Activated CD4-positive, alpha-beta T cell treated with anti-CD3 and anti-CD28 coated beads for 48 hours (primary cell): ENCODE measurements around the gene SYDE1.
A peak's percentile ranks its signal among the peaks of the same experiment; 100 is the strongest.
"Not testable (repeated sequence)": the region's sequence is repeated elsewhere in the genome, so short reads cannot be mapped to it uniquely, and the experiment has no call there.

Source experiments
- DNase-seq: peaks from one replicate; pipeline ENCODE4 v3.0.0-alpha.2; 2020

The SYDE1 gene, protein sequence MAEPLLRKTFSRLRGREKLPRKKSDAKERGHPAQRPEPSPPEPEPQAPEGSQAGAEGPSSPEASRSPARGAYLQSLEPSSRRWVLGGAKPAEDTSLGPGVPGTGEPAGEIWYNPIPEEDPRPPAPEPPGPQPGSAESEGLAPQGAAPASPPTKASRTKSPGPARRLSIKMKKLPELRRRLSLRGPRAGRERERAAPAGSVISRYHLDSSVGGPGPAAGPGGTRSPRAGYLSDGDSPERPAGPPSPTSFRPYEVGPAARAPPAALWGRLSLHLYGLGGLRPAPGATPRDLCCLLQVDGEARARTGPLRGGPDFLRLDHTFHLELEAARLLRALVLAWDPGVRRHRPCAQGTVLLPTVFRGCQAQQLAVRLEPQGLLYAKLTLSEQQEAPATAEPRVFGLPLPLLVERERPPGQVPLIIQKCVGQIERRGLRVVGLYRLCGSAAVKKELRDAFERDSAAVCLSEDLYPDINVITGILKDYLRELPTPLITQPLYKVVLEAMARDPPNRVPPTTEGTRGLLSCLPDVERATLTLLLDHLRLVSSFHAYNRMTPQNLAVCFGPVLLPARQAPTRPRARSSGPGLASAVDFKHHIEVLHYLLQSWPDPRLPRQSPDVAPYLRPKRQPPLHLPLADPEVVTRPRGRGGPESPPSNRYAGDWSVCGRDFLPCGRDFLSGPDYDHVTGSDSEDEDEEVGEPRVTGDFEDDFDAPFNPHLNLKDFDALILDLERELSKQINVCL

DNA sequence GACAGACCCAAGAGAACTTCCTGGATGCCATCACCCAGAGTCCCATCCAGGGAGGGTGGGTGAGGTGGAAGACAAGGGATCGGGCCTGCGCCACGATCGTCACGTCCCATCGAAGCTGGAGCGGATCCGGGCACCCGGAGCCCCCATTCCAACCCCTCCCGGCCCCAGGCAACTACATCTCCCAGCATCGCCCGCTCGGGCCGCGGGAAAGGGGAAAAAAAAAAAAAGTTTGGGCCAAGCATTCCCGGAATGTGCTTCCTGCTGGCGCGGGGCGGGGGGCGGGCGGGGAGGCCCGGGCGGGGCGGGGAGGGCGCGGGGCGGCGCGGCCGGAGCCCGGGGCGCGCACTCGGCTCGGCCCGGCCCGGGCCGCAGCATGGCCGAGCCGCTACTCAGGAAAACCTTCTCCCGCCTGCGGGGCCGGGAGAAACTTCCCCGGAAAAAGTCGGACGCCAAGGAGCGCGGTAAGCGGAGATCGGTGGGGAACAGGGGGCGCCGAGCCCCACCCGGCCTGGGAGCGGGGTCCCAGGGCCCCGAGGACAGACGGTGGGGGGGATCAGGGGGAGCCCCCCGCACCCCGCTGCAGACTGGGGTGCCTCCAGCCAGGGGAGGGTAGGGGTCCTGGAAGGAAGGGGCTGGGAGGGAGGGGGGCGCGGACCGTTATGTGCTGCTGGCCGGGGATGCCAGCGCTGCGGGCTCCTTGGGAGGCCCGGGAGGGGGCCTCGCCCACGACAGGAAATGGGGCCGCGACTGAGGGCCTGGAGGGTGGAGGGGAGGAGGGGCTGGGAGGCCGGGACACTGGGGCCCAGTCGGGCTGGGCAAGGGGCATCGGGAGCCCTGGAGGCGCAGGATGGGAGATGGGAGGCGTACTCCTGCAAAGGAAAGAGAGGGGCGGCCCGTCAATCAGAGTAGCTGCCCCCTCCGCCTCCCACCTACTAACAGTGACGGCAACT, at the start of gene SYDE1:
TSS of gene SYDE1 (plus strand) at position 341 of the 950 bp plus-strand sequence. CDS start at position 374, 33 bp downstream.
- peak; percentile 61 for DNase-seq

DNA sequence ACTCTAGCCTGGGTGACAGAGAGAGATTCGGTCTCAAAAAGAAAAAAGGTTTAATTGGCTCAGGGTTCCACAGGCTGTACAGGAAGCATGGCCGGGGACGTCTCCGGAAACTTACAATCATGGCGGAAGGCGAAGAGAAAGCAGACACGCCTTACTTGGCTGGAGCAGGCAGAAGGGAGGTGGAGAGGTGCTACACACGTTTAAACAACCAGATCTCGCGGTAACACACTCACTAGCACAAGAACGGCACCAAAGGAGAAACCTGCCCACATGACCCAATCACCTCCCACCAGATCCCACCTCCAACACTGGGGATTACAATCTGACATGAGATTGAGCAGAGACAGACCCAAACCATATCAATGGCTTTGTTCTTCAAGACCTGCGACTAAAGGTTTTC, 45.2 kb upstream of the SYDE1 start:
- DNase-seq = no peak

DNA sequence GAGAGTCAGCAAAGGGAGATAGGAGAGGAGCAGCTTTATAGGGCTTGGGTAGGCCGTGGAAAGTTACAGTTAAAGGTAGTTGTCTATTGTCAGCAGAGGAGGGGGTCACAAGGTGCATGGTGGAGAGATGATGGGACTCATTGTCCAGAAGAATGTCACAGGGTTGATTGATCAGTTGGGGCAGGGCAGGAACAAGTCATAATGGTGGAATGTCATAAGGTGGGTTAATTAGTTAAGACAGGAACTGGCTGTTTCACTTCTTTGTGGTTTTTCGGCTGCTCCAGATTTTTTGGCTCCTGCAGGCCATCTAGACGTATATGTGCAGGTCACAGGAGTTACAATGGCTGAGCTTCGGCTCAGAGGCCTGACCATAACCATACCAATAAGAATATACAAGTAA, 36.8 kb upstream of the SYDE1 start:
- not testable (repeated sequence) for DNase-seq

DNA sequence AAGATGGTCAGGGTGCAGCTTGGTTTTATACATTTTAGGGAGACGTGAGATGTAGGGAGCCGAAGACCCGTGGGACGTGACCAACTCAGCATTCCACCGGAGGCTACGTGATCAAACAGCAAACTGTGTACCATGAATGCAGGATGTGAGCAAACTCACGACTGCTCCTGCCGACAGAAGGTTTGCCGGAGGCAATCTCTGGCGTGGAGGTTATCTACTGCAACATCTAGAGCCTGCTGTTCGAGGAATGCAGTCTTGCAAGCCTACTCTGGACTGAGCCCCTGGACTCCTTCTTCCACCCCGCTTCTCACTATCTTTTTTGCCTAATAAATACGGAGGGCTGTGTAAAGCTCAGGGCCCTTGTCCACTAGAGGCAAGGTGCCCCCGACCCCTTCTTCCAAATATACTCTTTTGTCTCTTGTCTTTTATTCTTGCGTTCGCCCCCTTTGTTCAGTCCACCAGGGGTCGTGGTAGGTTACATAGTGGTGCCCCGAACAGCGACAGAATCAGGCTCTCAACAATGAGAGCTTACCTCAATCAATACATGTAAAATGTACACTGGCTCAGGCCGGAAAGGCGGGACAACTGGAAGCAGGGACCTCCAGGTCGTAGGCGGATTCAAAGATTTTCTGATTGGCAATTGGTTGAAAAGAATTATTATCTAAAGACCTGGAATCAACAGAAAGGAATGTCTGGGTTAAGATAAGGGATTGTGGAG, 34.1 kb upstream of the SYDE1 start:
- DNase-seq = no peak

DNA sequence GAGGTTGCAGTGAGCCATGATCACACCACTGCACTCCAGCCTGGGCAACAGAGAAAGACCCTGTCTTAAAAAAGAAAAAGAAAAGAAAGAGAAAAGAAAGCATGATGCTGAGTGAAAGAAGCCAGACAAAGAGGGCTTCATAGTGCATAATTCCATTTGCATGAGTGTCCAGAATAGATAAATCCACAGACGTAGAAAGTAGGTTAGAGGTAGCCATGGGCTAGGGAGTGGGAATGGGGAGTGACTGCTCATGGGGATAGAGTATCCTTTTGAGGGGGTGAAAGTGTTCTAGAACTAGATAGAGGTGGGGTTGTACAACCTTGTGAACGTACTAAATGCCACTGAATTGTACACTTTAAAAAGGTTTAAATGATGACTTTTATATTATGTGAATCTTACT, 32.8 kb upstream of the SYDE1 start:
- no peak for DNase-seq

DNA sequence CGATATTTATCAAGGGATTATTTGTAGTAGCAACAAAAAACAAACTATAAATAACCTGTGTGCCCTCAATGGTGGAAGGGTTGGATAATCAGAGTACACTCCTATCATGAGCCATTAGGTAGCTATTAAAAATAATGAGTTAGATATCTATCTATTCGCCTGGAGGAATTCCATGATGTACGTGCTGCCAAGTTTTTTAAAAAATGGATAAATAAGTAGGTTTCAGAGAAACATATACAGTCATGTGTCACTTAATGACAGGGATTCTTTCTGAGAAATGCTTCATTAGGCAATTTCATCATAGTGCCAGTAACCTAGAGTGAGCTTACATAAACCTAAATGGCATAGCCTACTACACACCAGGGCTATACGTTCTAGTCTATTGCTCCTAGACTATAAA, 31.4 kb upstream of the SYDE1 start:
- DNase-seq = no peak

DNA sequence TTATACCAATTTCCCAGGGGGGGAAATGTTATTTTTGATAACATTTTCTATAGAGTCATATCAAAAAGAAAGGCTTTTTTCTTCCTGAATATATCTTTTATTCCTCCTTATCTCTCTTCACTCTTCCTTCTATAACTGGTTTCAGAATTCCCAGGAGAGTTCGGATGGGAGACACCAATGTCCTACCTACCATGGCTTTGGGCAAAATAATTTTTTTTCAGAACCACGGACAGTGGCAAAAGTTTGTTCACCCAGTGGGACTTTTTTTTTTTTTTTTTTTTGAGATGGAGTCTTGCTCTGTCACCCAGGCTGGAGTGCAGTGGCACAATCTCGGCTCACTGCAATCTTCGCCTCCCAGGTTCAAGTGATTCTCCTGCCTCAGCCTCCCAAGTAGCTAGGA, 27.2 kb upstream of the SYDE1 start:
- not testable (repeated sequence) for DNase-seq

DNA sequence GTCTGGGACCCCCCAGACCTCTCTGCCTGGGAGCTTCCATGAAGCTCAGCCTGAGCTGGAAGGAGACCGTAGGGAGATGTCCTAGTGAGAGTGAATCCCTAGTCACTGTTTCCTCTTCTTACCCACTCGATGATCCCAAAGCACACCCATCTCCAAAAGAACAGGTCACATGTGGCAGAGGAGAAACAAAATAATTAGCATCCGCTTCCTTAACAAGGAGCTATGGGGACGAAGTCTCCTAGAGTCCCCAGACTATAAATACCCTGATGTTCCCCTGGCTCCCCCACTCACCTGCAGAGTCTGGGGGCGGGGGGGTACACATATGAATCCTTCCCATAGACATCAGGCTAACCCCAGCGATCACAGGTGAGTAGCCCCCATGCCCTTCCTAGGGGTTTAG, 25.3 kb upstream of the SYDE1 start, which contains the start of gene OR1I1:
TSS of gene OR1I1 (plus strand) at position 301 of the 400 bp plus-strand sequence. CDS start 4,855 bp downstream, outside the sequence.
- DNase-seq = no peak

DNA sequence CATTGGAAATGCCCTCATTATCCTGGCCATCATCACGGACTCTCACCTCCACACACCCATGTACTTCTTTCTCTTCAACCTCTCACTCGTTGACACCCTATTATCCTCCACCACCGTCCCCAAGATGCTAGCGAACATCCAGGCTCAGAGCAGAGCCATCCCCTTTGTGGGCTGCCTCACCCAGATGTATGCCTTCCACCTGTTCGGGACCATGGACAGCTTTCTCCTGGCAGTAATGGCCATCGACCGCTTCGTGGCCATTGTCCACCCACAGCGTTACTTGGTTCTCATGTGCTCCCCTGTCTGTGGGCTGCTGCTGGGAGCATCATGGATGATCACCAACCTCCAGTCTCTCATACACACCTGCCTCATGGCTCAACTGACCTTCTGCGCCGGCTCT, 20.0 kb upstream of the SYDE1 start:
- no peak for DNase-seq

DNA sequence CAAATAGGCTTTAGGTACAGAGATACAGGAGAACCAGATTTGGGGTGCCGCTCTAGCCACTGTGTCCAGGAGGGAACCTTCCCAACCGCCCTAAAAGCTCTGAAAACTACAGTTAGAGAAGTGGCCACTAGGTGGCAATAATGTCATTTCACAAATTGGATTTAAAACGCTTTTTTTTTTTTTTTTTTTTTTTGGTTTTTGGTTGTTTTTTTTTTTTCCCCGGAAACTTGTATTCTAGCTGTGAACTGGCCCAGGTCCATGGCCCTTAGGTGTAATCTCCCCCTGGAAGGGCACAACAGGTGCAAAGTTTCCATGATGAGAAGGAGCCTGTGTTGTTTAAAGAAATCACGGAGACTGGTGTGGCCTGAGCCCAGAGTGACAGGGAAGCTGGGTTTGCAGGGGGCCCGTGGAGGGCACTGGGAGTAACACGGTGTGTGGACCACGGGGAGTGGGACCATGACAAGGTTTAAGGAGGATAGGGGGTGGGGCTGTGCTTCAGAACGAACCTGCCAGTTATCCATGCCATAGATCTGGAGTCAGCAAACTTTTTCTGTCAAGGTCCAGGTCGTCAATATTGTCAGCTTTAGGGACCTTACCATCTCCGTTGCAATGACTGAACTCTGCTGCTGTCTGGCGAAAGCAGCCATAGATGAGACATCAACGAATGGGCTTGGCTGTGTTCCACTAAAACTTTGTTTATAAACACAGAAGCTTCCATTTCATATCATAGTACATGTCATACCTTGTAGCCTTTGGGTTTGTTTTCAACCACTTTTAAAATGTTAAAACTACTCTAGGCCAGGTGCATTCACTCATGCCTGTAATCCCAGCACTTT, 15.1 kb upstream of the SYDE1 start:
- DNase-seq = peak; percentile 54

DNA sequence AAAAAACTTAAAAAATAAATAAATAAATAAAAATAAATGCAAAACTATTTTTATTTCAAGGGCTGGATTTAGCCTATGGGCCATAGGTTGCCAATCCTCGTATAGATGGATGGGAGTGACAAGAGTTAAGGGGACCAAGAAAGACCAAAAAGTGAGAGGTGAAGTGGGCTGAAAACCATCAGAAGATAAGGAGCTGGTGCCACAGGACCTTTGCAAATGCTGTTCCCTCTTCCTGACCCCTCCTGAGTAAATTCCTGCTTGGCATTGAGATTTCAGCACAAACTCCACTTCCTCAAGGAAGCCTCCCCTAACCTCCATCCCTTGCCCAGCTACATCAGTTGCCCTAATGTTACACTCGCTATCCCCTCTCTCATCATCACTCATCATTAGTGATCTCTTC, 14.2 kb upstream of the SYDE1 start:
- DNase-seq = no peak

DNA sequence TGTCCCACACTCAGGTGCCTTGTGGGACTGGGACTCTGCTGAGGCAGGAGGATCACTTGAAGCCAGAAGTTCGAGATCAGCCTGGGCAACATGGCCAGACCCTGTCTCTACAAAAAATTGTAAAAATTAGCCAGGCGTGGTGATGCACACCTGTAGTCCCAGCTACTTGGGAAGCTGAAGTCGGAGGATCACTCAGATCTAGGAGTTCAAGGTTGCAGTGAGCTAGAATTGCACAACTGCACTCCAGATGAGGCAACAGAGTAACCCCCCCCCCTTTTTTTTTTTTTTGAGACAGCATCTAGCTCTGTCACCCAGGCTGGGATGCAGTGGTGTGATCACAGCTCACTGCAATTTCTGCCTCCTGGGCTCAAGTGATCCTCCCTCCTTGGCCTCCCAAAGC, 11.0 kb upstream of the SYDE1 start:
- no peak for DNase-seq

DNA sequence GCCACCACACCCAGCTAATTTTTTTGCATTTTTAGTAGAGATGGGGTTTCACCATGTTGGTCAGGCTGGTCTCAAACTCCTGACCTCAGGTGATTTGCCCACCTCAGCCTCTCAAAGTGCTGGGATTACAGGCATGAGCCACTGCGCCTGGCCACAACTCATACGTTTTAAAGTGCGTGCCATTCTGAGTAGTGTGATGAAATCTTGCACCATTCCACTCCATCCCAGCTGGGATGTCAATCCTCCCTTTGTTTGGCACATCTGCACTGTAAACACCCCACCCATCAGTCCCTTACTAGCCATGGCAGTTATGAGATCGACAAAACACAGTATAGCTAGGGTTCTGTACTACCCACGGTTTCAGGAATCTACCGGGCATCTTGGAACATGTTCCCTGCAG, 9.2 kb upstream of the SYDE1 start:
- DNase-seq = not testable (repeated sequence)

DNA sequence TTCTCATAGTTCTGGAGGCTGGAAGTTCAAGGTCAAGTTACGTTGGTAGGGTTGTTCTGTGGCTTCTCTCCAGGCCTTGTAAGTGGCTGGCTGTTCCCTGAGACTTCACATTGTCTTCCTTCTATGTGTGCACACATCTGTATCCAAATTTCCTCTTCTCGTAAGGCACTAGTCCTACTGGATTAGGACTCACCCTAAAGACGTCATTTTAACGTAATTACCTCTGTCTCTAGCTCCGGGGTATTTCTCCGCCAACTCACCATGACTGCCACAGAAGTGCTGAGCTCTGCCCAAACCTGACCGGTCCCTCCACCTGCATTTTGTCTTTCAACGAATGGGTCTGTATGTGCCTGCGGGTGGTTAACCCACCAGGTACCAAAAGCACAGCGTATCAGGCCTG, 8.7 kb upstream of the SYDE1 start:
- DNase-seq = no peak

DNA sequence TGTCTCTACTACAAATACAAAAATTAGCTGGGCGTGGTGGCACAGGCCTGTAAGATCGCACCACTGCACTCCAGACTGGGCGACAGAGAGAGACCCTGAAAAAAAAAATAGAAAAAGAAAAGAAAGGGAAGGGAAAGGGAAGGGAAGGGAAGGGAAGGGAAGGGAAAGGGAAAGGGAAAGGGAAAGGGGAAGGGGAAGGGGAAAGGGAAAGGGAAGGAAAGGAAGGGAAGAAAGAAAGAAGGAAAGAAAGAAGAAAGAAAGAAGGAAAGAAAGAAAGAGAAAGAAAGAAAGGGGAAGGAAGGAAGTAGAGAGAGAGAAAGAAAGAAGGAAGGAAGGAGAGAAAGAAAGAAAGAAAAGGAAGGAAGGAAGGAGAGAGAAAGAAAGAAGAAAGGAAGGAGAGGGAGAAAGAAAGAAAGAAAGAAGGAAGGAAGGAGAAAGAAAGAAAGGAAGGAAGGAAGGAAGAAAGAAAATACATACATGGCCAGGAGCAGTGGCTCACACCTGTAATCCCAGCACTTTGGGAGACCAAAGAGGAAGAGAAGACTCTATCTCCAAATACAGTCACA, 8.1 kb upstream of the SYDE1 start:
- DNase-seq = no peak

DNA sequence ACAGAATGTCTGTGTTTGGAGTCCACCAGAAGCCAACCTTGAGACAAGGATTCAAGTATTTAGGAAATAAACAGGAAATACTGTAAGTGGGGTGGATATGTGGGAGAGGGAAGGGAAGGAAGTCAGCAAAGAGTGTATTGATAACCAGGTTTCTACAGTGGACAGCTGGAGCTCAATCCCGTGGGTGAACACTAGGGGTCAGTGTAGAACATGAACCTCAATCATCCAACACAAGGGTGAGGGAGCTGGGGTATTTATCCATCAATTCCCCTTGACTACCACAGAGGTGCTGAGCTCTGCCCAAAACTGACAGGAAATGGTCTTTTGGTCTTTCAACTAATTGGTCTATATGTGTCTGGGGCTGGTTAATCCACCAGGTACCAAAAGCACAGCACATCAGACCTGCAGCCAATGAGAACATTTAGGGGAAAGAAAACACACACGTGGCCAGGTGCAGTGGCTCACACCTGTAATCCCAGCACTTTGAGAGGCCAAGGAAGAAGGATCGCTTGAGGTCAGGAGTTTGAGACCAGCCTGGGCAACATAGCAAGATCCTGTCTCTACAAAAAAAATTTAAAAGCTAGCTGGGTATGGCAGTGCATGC, 5.6 kb upstream of the SYDE1 start:
- DNase-seq = peak; percentile 76

DNA sequence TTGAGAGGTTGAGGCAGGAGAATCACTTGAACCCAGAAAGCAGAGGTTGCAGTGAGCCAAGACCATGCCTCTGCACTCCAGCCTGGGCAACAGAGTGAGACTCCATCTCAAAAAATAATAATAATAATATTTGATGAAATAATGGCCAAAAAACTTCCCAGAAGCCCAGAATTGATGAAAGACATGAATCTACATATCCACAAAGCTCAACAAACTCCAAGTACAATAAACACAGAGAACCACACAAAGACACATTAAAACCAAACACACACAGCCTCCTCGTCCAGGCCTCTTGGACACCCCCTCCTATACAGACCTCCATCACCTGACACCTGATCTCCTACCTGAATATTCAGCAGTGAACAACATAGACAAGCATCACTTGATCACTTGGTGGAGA, 3.2 kb upstream of the SYDE1 start:
- no peak for DNase-seq

DNA sequence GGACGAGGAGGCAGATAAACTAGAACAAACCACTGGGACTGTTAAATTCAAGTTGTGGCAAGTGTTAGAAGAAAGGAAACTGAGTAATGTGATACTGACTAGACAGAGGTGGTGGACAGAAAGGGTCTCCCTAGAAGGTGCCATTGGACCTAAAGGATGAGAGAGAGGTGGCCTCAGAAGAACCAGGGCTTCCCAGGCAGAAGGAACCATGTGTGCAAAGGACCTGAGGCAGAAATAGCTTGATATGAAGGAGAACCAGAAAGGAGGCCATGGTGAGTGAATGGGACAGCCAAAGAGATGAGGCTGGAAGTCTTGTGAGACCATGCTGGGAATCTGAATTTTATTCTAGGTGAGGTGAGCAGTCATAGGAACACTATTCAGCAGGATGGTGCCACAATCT, 2.8 kb upstream of the SYDE1 start:
- DNase-seq = no peak

DNA sequence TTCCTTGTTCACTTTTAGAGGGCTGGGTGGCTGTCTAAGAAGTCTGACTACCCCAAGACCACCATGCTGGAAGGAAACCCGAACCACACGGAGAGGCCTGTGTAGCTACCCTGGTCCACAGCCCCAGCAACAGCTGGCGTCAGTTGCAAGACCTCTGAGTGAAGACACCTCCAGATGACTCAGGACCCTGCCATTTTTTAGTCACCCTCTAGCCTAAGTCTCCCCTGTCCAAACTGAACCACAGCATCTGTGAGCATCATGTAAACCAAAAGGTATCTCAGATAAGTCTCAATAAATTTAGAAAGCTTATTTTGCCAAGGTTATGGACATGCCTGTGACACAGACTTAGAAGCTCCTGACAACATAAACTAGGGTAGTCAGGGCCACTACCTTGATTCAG, 2.2 kb upstream of the SYDE1 start:
- no peak for DNase-seq

DNA sequence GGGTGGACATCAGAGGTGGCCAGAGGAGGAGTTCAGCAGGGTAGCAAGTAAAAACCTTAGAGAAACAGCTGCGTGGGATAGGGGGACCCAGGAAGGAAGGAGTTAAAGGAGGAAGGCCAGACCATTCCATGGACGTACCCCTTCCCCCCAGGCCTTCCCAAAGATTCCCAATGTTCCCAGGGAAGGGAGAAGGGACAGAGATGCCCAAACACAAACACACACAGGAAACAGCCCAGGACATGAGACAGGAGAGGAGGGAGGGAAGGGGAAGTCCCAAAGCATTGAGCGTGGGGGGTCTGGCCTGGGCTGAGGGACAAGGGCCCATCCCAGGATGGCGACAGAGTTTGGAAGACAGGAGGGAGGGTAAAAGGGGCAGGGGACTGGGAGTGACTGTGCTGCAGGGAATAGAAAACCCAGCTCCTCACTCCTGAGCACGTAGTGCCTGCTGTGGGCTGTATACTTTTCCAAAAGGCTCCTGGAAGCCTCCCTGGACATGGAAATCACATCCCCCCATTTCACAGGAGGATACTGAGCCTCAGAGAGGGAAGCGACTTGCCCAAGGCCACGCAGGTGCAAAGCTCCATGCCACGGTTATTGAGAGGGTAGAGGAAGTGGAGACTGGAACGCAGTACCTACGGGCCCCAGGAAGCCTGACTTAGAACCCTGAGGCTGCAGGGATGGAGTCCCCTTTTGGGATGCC, 1.1 kb downstream of the SYDE1 start:
- DNase-seq = no peak
